Gastrocnemius medialis (tissue), 4 donors: ENCODE measurements around the gene TNS3. TPM values are rescaled to one million over a fixed set of nuclear protein-coding genes. Genes with fewer than 3 reads are reported as not detected.

Source experiments
- ATAC-seq, 2 donors: fragments of 150-250 bp; one replicate each; pipeline ENCODE4 v1.9.1; 2016
- DNase-seq, 2 donors: peaks; one replicate each; pipeline ENCODE4 v3.0.0-alpha.2; 2019
- H3K27ac ChIP-seq, 4 donors: fragments of 200-600 bp; sonication (generic); 1 replicate in 1 of 4; 2 replicates in 3 of 4; pipeline ENCODE4 v1.5.1; 2016 to 2018; ENCODE audit warnings: mild to moderate bottlenecking in 2 of 4, moderate library complexity in 1 of 4
- H3K27me3 ChIP-seq, 3 donors: fragments of 200-600 bp; sonication (generic) in 2 of 3; 1 replicate in 1 of 3; 2 replicates in 2 of 3; pipeline versions ENCODE4 v1.5.1 to v1.6.0; 2016 to 2019; ENCODE audit warnings: mild to moderate bottlenecking in 1 of 3, moderate library complexity in 1 of 3
- H3K36me3 ChIP-seq, 2 donors: fragments of 200-600 bp; sonication (generic) in 1 of 2; one replicate each; pipeline ENCODE4 v1.5.1; 2017 to 2018
- H3K4me1 ChIP-seq, 2 donors: fragments of 200-600 bp; sonication (generic) in 1 of 2; one replicate each; pipeline ENCODE4 v1.5.1; 2016 to 2017; ENCODE audit warnings: mild to moderate bottlenecking in 2 of 2
- H3K4me3 ChIP-seq, 4 donors: fragments of 200-600 bp; sonication (generic) in 3 of 4; 1 replicate in 1 of 4; 2 replicates in 3 of 4; pipeline ENCODE4 v1.5.1; 2016 to 2019; ENCODE audit warnings: mild to moderate bottlenecking in 2 of 4
- H3K9me3 ChIP-seq, 3 donors: fragments of 200-600 bp; sonication (generic) in 2 of 3; 1 replicate in 1 of 3; 2 replicates in 2 of 3; pipeline ENCODE4 v1.5.1; 2016 to 2019
- CTCF ChIP-seq, 5 experiments: fragments of 450-650 bp in 3 of 5; fragments of 200-600 bp in 2 of 5; sonication (generic) in 2 of 5; IDR thresholded peaks in 4 of 5; conservative IDR thresholded peaks in 1 of 5; 1 replicate in 4 of 5; 2 replicates in 1 of 5; pipeline ENCODE4 v1.5.1; 2016 to 2019; ENCODE audit warnings: antibody characterized with exemption in 5 of 5, mild to moderate bottlenecking in 3 of 5, moderate library complexity in 3 of 5
- POLR2A ChIP-seq, 2 donors: fragments of 450-650 bp; IDR thresholded peaks; one replicate each; pipeline ENCODE4 v1.6.1; 2017; ENCODE audit warnings: antibody characterized with exemption in 2 of 2, mild to moderate bottlenecking in 2 of 2, moderate library complexity in 2 of 2
- in situ Hi-C, 4 donors: fragments of 200-750 bp; cut with MboI; loops; one replicate each; pipeline versions ENCODE4 v1.15.0 to v1.8.0; 2017; ENCODE audit warnings: low sequenced_read_pairs in 4 of 4
- intact Hi-C: fragments of 100-400 bp; cut with DNase I; formaldehyde crosslinking; loops from one replicate; pipeline ENCODE4 v1.15.1; 2023; ENCODE audit warnings: low total_unique reads
- total RNA-seq, 4 donors: library from RNA; depleted of rRNA; stranded (reverse); fragments of >200 nt; gene quantifications; one replicate each; pipeline versions ENCODE4 v1.1.0 to v1.2.3, GENCODE V29; 2016

The TNS3 gene
- total RNA-seq, 4 donors from 2014 or later: 39.4 to 64.3 (median 50.5) TPM

- TF ChIP-seq POLR2A (IDR thresholded peaks at IDR 0.05) (no peak), CTCF (IDR thresholded peaks at IDR 0.05 in 4 of 5, conservative IDR thresholded peaks at IDR 0.05 in 1 of 5) (no peak)
- DNase-seq: no peak
- no peaks in the 10 kb centered on the region for H3K27me3 ChIP-seq
- in situ Hi-C loops (loop anchor here (10.0 to 25.0 kb wide), 6 partner anchors 136 to 386 kb away; partner anchors contain the start of gene TNS3 (in 2 of the 4)), intact Hi-C loops (loop anchor here (5.0 kb wide), 1 partner anchor 171 kb away; no protein-coding TSS in a partner anchor)
- H3K36me3 ChIP-seq: peaks cover 0 to 18% of the 10 kb centered on the region in 2 donors
- no peak for ATAC-seq
- H3K4me3 ChIP-seq: no peak overlapping the region
- no peaks in the 10 kb centered on the region for H3K9me3 ChIP-seq
- peaks cover 21 to 22% of the 10 kb centered on the region in 2 donors for H3K4me1 ChIP-seq
- H3K27ac ChIP-seq: no peak overlapping the region
Observed at GRCh38 chr7:47438411-47439029, 143.4 kb downstream of the TNS3 start.

- ATAC-seq: peak; percentile 67 to 91
- peak; percentile 41 to 66 for DNase-seq
- H3K36me3 ChIP-seq: peaks cover 0 to 25% of the 10 kb centered on the region in 2 donors
- no peaks in the 10 kb centered on the region for H3K27me3 ChIP-seq
- H3K9me3 ChIP-seq: no peaks in the 10 kb centered on the region
- no peaks in the 10 kb centered on the region for H3K4me1 ChIP-seq
- intact Hi-C loops: loop anchor here (5.0 kb wide), 1 partner anchor 169 kb away; no protein-coding TSS in a partner anchor
- H3K4me3 ChIP-seq: no peak overlapping the region
- TF ChIP-seq POLR2A (IDR thresholded peaks at IDR 0.05) (no peak), CTCF (IDR thresholded peaks at IDR 0.05 in 4 of 5, conservative IDR thresholded peaks at IDR 0.05 in 1 of 5) (peak; percentile 63 to 79 (median 70))
- in situ Hi-C loops: loop anchor here (10.0 to 25.0 kb wide), 6 partner anchors 139 to 389 kb away; partner anchors contain the start of gene TNS3 (in 2 of the 4)
- H3K27ac ChIP-seq: no peak overlapping the region
Observed at GRCh38 chr7:47435889-47436312, 146.0 kb downstream of the TNS3 start.

GRCh38 chr7:47433564-47433895, 148.4 kb downstream of the TNS3 start:
- Histone ChIP-seq H3K36me3 (peaks cover 0 to 14% of the 10 kb centered on the region in 2 donors), H3K27me3 (no peaks in the 10 kb centered on the region), H3K9me3 (no peaks in the 10 kb centered on the region), H3K4me1 (peaks cover 0 to 4% of the 10 kb centered on the region in 2 donors), H3K27ac (no peak overlapping the region), H3K4me3 (no peak overlapping the region)
- in situ Hi-C loops: loop anchor here (10.0 to 25.0 kb wide), 6 partner anchors 141 to 391 kb away; partner anchors contain the start of gene TNS3 (in 2 of the 4)
- DNase-seq (no peak), ATAC-seq (no peak)
- TF ChIP-seq POLR2A (IDR thresholded peaks at IDR 0.05) (no peak), CTCF (IDR thresholded peaks at IDR 0.05 in 4 of 5, conservative IDR thresholded peaks at IDR 0.05 in 1 of 5) (no peak)
- intact Hi-C loops: no loop called here

GRCh38 chr7:47432671-47433563, 149.0 kb downstream of the TNS3 start:
- peaks cover 0 to 8% of the 10 kb centered on the region in 2 donors for H3K36me3 ChIP-seq
- TF ChIP-seq CTCF (IDR thresholded peaks at IDR 0.05 in 4 of 5, conservative IDR thresholded peaks at IDR 0.05 in 1 of 5) (no peak), POLR2A (IDR thresholded peaks at IDR 0.05) (no peak)
- H3K4me3 ChIP-seq: no peak overlapping the region
- H3K27me3 ChIP-seq: no peaks in the 10 kb centered on the region
- ATAC-seq (no peak), DNase-seq (no peak)
- in situ Hi-C loops (loop anchor here (10.0 to 25.0 kb wide), 6 partner anchors 142 to 392 kb away; partner anchors contain the start of gene TNS3 (in 2 of the 4)), intact Hi-C loops (no loop called here)
- no peaks in the 10 kb centered on the region for H3K9me3 ChIP-seq
- H3K27ac ChIP-seq: no peak overlapping the region
- peaks cover 6 to 8% of the 10 kb centered on the region in 2 donors for H3K4me1 ChIP-seq
